ENCODE data around the gene SAP30. TPM values are rescaled to one million over a fixed set of nuclear protein-coding genes. Genes with fewer than 3 reads are reported as not detected.

The SAP30 gene
- 18.5 to 23.9 TPM (median 20.0 TPM) in 3 replicates for total RNA-seq
- long read RNA-seq, transcript SAP30-201 (4 exons, 1,108 nt) = major isoform, 40 of 42 reads
- long read RNA-seq, partial matches to known transcripts = 2 of 42 reads
- long read RNA-seq, other reads (novel, unspliced or antisense) = 0 of 42 reads

DNA sequence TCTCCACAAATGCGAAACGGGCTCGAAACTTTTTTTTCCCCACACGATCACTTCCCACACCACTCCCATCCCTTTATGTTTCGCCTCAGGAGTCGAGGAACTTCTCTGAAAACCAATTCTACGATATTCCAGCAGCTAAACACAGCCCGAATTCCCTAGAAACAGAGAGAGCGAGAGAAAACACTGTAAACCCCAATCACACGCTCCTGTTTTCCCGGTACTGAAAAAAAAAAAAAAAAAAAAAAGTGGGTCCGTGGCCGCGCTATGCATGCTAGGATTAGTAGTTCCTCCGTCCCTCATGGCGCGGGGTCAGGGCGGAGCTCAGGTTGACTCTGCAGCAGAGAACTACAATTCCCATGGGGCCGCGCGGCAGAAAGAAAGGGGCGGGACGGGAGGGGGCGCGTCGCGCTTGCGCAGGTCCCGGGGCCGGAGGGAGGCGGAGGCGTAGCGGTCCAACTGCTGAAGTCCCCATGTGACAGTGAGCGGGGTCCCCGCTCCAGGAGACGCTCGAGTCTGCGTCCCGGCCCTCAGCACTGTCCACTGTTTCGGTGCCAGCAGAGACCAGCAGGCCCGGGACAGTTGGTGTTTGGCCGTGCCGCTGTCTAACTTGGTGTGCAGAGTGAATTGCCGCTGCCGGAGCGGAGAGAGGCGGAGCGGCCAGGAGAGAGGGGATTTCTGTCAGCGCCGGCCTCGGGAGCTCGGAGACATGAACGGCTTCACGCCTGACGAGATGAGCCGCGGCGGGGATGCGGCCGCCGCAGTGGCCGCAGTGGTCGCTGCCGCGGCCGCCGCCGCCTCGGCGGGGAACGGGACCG lies at the start of gene SAP30:
Gene SAP30 (plus strand): TSS at position 478 of the 815 bp plus-strand sequence. CDS start 229 bp downstream, at position 707.
- Mint-ChIP-seq H3K4me3 (ENCODE audit: unreplicated experiment) (peak within 1 kb of the TSS; percentile 100), H3K4me1 (ENCODE audit: low read depth) (peaks cover 31% of the 10 kb centered on the region), H3K27me3 (ENCODE audit: low read depth) (no peaks in the 10 kb centered on the region), H3K27ac (ENCODE audit: unreplicated experiment) (peak within 1 kb of the TSS; percentile 99), H3K36me3 (ENCODE audit: low read depth) (peaks cover 2% of the 10 kb centered on the region), H3K9me3 (ENCODE audit: low read depth) (no peaks in the 10 kb centered on the region)
- TF ChIP-seq, protein P1, sequence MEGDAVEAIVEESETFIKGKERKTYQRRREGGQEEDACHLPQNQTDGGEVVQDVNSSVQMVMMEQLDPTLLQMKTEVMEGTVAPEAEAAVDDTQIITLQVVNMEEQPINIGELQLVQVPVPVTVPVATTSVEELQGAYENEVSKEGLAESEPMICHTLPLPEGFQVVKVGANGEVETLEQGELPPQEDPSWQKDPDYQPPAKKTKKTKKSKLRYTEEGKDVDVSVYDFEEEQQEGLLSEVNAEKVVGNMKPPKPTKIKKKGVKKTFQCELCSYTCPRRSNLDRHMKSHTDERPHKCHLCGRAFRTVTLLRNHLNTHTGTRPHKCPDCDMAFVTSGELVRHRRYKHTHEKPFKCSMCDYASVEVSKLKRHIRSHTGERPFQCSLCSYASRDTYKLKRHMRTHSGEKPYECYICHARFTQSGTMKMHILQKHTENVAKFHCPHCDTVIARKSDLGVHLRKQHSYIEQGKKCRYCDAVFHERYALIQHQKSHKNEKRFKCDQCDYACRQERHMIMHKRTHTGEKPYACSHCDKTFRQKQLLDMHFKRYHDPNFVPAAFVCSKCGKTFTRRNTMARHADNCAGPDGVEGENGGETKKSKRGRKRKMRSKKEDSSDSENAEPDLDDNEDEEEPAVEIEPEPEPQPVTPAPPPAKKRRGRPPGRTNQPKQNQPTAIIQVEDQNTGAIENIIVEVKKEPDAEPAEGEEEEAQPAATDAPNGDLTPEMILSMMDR (IDR thresholded peaks at IDR 0.05) = no peak
- peak; percentile 99 for DNase-seq (ENCODE audit: low spot score)

DNA sequence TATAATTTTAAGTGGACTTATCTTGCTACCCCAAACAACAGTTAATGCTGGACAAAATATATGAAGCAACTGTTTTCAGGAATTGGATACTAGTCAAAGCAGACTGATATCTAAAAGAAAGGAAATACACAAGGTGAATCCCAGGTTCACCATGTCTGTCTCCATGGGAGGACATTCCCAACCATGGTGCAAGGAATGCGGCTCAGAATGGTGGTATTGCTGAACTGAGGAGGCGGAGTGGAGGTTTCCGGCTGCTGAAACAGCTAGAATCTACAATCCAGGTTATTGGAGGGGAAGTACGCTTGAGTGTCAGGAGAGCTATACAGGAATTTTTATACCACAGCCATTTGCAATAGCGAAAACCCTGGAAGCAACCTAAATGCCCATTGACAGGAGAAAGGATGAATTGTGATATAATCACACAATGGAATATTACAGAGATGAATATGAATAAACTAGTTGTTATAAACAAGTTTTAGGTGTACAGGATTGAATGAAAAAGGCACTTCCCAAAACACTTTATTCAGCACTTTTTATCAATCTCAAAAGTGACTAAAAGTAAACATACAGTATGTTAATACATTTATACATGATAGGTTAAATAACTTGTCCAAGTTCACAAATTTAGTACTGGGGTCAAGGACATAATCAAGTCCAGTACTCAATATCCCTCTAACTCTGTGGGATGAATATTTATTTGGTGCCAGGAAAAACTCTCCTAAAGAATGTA lies 45.6 kb upstream of the SAP30 start:
- H3K27me3 Mint-ChIP-seq (ENCODE audit: low read depth) = no peaks in the 10 kb centered on the region
- TF ChIP-seq, protein P1 (IDR thresholded peaks at IDR 0.05) = no peak
- H3K9me3 Mint-ChIP-seq (ENCODE audit: low read depth) = no peaks in the 10 kb centered on the region
- no peaks in the 10 kb centered on the region for H3K36me3 Mint-ChIP-seq (ENCODE audit: low read depth)
- no peak for DNase-seq (ENCODE audit: low spot score)
- no peak overlapping the region for H3K4me3 Mint-ChIP-seq (ENCODE audit: unreplicated experiment)
- no peak overlapping the region for H3K27ac Mint-ChIP-seq (ENCODE audit: unreplicated experiment)
- peaks cover 6% of the 10 kb centered on the region for H3K4me1 Mint-ChIP-seq (ENCODE audit: low read depth)

DNA sequence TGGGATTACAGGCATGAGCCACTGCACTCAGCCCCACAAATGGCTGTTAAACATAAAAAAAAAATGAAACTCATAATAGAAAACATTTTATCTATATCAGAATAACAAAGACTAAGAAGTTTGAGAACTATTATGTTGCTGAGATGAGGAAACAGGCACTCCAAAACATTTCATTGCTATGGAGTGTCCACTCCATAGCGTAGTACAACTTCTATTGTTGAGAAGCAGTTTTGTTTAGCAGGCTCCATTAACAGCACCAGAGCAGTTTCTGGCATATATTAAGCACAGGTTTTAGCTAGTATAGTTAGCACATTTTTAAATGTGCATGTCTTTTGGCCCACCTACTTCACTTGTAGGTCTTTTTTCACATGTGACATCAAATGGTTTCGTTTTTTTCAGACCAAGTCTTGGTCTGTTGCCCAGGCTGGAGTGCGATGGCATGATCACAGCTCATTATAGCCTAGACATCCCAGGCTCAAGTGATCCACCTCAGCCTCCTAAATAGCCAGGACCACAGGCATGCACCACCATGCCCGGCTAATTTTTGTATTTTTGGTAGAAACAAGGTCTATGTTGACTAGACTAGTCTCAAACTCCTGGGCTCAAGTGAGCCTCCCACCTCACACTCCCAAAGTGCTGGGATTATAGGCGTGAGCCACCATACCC lies 42.4 kb upstream of the SAP30 start:
- H3K4me1 Mint-ChIP-seq (ENCODE audit: low read depth) = peaks cover 22% of the 10 kb centered on the region
- H3K27me3 Mint-ChIP-seq (ENCODE audit: low read depth) = no peaks in the 10 kb centered on the region
- H3K4me3 Mint-ChIP-seq (ENCODE audit: unreplicated experiment) = no peak overlapping the region
- H3K36me3 Mint-ChIP-seq (ENCODE audit: low read depth) = peaks cover 4% of the 10 kb centered on the region
- no peak overlapping the region for H3K27ac Mint-ChIP-seq (ENCODE audit: unreplicated experiment)
- no peak for DNase-seq (ENCODE audit: low spot score)
- TF ChIP-seq, protein P1 (IDR thresholded peaks at IDR 0.05) = no peak
- no peaks in the 10 kb centered on the region for H3K9me3 Mint-ChIP-seq (ENCODE audit: low read depth)

DNA sequence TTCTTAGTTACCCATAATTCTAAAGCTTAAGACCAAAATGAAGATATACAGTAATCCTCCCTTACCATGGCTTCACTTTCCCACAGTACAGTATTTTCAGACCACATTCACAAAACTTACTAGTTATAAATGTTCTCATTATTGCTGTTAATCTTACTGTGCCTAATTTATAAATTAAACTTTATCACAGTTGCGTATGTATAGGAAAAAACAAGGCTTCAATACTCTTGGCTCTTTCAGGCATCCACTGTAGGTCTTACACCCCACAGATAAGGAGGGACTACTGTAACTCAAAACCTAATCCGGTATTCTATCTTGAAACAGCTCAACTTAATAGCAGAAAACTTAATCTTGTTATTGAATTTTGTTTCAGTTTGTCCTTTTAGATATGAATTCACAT lies 40.2 kb upstream of the SAP30 start:
- no peak for DNase-seq (ENCODE audit: low spot score)
- Mint-ChIP-seq H3K27me3 (ENCODE audit: low read depth) (no peaks in the 10 kb centered on the region), H3K4me3 (ENCODE audit: unreplicated experiment) (no peak overlapping the region), H3K27ac (ENCODE audit: unreplicated experiment) (no peak overlapping the region), H3K36me3 (ENCODE audit: low read depth) (peaks cover 4% of the 10 kb centered on the region), H3K9me3 (ENCODE audit: low read depth) (no peaks in the 10 kb centered on the region), H3K4me1 (ENCODE audit: low read depth) (peaks cover 27% of the 10 kb centered on the region)
- TF ChIP-seq, protein P1 (IDR thresholded peaks at IDR 0.05) = no peak

DNA sequence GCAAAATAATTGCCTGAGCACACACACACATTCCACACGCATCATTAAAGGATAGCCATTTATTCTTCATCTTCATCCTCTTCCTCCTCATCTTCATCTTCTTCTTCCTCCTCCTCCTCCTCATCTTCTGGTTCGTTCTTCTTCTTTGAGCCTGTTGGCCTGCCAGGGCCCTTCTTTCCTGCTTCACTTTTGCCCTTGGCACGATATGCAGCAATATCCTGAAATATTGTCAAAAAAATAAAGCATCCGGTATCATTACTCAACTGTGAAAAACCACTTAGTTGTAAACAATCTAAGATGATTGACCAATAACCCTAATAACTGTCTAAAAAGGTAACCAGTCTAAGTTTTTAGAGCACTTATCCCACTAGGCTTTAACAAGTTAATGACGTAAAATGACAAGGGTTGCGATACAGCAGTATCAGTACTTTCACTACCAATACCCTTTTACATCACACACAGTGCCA lies 38.7 kb upstream of the SAP30 start:
- H3K4me3 Mint-ChIP-seq (ENCODE audit: unreplicated experiment) = peak overlapping the region; percentile 90
- H3K9me3 Mint-ChIP-seq (ENCODE audit: low read depth) = no peaks in the 10 kb centered on the region
- no peak for DNase-seq (ENCODE audit: low spot score)
- peaks cover 4% of the 10 kb centered on the region for H3K36me3 Mint-ChIP-seq (ENCODE audit: low read depth)
- H3K27ac Mint-ChIP-seq (ENCODE audit: unreplicated experiment) = peak overlapping the region; percentile 55
- no peaks in the 10 kb centered on the region for H3K27me3 Mint-ChIP-seq (ENCODE audit: low read depth)
- TF ChIP-seq, protein P1 (IDR thresholded peaks at IDR 0.05) = no peak
- peaks cover 29% of the 10 kb centered on the region for H3K4me1 Mint-ChIP-seq (ENCODE audit: low read depth)

All from chondrocyte (in vitro differentiated cells).